Anterior cingulate cortex (tissue), 58 donors: ENCODE results near the gene ACTMAP.
"Not testable (repeated sequence)": the region's sequence is repeated elsewhere in the genome, so short reads cannot be mapped to it uniquely, and the experiment has no call there.

ENCODE experiments used
- DNase-seq, 58 donors: peaks; one replicate each; lab custom pipeline; 2025; lab: John Stamatoyannopoulos, UW

The ACTMAP gene

DNA sequence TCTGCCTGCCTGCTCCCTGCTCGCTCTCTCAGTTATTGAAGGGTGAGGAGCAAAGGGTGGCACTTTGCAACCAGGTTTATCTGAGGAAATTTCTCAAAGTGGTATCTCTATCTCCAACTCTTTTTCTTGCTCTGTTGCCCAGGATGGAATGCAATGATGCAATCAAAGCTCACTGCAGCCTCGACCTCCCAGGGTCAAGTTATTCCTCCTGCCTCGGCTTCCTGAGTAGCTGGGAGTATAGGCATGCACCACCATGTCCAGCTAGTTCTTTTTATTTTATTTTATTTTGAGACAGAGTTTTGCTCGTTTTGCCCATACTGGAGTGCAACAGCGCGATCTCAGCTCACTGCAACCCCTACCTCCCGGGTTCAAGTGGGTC is 4.9 kb downstream of the ACTMAP start:
- DNase-seq: no peak

DNA sequence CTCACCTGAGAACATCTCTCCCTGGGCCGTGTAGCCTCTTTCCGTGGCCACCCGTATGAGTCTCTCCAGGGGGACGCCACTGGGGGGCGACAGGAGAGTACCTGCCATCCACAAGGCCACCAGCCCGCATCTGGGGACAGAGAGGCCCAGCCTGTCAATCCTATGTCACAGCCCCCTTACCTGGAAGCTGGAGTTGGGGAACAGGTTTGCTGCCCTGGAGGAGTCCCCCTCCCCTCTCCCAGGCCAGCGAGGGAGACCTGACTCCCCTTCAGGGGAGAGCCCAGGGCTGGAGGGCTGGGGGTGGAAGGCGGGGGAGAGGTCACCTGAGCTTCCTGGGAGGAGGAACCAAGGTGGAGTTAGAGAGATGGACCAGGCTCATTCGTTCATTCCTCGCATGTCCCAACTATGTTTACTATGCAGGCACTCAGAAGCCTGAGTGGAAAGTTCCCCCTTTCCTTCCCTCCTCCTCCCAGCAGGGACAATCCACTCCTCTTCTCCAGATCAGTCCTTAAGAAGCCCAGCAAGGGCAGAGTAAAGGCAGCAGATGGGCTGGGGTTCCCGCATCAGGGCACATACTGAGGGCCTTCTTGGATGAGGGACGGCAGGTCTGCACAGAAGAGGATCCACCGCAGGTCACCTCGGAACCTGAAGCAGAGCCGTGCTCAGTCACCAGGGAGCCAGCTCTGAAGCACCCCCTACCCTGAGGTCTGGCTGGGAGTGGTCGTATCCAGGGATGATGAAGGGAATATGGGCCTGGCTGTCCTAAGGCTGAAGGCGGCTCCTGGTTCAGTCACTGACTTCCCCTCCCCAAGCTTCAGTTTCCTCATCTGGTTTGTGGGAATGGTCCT is 5.5 kb downstream of the ACTMAP start:
- DNase-seq: no peak

DNA sequence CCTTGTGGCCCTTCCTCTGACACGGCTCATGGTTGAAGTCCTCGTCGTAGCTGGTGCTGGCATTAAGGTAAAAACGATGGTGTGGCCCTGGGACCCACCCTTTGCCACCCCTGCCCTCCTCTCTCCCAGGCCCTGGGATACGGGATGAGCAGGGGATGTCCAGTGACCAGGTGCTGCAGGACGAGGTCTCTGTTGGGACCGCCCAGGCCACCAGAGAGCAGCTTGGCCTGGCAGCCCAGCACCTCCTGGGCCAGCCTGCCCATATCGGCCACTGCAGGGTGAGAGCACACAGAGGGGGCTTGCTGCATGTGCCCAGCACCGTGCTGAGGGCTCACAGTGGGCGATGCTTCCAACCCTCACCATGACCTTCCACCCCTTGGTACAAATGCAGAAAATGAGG is 6.4 kb downstream of the ACTMAP start:
- no peak for DNase-seq

DNA sequence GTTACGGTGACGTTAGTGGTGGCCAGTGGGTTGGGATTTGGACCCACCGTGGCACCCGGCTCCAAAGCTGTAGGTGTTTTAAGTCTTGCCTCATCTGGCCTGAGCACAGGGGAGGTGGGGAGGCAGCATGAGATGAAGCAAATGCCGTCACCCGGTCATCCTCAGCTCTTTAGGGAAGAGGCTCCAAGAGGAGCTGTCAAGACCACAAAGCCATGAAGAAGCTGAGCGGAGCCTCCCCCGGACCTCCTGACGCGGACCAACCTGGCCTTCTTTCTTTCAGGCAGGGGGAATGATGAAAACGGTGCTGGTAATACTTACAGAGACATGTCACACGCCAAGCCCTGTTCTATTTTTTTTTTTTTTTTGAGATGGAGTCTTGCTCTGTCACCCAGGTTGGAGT is 7.4 kb downstream of the ACTMAP start:
- DNase-seq: no peak

DNA sequence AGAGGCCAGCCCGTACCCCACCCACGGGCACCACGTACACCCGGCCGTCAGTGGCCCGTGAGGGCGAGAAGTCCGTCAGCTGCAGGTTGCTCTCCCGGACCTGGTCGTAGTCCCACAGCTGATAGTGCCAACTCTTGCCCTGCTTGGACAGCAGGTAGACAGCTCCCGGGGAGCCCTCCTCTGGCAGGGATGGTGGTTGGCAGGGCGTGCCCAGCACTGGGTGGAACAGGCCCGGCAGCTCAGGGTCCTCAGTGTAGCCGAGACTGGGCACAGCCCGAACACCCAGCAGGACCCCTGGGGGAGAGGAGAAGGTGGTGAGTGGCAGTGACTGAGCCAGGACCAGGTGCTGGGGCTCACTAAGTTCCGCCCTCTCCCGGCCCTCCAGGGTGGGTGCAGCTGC is 7.8 kb downstream of the ACTMAP start:
- no peak for DNase-seq

DNA sequence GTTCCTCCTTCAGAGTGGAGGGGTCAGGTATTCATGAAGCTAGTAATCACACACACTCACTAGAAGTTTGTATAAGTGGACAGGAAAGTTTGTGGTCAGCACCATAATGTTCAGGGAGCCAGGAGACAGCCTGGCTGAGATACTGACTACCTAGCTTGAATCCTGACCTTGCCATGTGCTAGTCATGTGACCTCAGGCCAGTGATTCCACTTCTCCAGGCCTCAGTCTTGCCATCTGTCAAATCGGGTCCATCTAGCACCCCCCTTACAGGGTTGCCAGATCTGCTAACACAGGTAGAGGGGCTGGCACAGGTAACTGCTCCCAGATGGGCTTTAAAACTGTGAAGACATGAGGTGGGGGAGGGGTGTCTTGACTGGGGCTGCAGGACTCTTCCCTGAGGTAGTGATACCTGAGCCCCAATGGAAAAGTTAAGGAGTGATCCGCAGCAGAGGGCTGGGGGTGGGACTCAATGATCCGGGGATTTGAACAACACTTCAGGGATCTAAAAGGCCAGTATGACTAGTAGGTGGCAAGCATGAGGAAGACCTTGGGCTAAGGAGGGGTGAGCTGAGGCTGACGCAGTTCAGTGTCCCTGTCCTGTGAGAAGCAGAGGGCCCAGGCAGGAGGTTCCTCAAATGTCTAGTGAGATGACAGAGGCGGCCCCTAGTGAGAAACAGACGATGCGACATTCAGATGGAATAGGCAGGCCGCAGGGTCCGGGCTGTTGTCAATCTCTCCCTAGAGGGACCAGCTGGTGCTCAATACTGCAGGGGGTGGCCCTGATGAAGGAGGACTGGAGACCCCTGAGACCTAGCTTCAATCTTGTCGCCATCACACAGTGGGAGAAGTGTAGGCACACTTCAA is 8.5 kb downstream of the ACTMAP start:
- DNase-seq: no peak

DNA sequence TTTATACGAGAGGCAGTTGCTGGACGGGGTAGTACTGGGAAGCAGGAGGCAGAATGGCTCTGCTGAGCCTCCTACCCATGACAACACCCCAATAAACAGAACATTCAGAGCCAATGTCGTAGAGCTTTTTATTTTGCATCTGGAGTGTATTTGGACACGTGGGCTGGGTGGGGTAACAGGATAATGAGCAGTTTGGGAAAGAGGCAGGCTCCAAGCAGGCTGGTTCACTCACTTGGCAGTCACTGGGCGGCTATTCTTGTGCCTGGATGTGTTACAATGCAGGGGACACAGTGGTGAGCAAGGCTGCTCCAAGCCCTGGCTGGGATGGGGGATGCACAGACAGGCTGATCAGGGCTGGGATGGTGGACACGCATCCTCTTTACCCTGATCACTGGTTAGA is 9.5 kb downstream of the ACTMAP start:
- peak in 49 of 58 donors; percentile 13 to 88 (median 64) for DNase-seq

DNA sequence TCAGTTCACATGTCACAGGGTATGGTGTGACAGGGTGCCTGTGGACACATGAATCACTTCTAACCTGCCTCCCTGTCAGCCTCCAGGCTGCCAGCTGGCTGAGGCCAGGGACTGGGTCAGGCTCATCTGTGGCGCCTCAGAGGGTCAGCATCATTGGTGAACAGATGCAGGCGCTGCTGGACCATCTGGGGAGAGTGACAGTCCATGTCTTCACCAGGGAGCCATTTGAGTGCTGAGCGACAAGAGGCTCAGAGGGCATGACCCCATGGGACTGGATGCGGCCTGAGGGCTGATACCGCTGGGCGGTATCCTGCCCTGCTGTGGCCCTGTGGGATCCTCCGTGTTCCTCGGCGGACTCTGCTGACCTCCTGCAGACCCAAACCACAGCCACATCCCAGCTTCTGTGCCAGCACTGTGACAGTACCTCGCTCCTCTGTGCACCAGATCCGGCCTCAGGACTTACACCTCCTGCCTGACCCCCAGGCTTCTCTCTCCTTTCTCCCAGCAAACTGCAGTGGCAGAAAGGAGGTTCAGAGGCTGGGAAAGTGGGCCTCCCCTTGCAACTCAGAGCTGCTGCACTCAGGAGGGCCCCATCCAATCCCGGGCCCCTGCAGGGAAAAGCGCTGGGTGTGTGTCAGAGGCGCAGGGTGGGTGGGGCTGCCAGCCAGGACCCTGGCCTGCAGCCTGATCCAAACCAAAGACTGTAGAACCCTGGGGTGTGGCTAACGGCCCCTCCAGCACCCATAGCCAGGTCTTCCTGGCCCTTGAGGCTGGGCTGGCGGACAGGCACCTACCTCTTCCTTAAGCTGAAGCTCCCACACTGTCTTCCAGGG is 10.2 kb downstream of the ACTMAP start:
- DNase-seq: peak in 2 of 58 donors; percentile 57 to 61

DNA sequence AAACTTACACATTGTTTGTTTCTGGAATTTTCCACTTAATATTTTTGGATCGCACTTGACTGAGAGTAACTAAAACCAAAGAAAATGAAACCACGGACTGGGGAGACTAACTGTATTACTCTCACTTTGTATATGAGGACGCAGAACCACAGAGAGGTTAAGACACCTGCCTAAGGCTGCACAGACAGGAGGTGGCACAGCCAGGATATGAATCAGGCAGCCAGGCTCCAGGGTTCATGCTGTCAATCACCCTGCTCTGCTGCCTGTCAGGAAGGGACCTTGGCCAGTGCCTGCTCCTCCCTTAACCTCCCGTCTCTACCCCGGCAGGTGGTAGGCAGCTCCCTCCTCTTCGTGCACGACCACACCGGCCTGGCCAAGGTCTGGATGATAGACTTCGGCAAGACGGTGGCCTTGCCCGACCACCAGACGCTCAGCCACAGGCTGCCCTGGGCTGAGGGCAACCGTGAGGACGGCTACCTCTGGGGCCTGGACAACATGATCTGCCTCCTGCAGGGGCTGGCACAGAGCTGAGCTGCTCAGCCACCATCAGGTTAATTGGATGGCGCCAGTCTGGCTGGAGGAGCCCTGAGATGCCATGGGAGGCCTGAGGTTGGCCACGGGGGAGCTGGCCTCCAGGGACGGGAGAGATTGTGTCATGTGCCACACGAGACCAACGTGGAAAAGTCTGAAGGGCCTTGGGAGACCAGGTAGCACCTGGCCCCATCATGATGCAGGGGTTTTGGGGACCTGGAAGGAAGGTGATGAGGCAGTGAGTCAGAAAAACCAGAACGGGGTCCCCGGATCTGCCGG is 11.0 kb downstream of the ACTMAP start:
- DNase-seq: no peak

DNA sequence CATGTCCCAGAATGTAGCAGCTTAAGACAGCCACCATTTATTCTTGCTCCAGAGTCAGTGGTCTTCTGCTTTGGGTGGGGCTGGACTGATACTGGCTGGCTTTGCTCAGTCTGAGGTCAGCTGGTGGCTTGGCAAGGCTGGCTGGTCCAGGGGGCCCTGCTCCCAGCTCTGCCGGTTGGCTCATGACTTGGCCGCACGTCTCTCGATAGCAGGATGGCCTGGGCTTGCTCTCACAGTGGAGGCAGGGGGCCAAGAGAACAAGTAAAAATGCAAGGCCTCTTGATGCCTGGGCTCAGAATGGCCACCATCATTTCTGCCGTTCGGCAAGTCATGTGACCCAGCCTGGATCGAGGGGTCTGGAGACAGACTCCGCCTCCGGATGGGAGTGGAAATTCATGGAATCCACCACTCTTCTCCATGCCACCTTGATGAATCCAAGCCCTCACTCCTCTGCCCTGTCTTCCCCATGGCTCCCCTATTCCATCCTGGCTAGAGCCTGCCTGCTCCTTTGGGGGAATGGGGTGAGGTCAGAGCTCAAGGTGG is 13.1 kb downstream of the ACTMAP start:
- no peak for DNase-seq

DNA sequence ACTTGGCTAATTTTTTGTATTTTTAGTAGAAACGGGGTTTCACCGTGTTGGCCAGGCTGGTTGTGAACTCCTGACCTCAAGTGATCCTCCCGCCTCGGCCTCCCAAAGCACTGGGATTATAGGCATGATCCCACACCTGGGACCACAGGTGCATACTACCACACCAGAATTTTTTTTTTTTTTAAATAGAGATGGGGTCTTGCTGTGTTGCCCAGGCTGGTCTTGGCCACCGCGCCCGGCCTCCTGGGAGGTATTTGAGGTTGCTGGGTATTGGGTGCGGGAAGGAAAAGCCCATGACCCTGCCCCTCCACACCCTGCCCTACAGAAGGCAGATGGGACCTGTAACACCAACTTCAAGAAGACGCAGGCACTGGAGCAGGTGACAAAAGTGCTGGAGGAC is 13.6 kb downstream of the ACTMAP start:
- no peak for DNase-seq

DNA sequence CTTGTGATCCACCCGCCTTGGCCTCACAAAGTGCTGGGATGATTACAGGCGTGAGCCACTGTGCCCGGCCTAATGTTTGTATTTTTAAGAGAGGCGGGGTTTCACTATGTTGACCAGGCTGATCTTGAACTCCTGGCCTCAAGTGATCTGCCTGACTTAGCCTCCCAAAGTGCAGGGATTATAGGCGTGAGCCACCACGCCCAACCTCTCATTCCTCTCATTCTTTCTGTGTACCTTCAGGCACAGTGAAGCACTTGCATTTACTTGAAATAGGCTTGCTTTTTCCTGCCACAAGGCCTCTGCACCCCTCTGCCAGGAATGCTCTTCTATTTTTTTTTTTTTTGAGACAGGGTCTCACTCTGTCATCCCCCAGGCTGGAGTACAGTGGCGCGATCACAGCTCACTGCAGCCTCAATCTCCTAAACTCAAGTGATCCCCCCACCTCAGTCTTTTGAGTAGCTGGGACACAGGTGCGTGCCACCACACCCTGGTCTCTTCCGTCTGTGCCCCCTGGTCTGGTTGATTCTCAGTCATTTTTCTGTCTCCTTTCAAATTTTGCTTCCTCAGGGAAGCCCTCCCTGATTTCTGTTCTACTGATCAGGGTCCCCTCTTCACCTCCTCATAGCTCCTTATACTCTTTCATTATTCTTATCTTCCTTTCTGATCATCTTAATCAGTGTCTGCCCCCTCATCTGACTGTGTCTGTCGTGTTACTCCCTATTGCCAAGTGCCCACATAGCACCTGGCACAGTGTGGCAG is 15.1 kb downstream of the ACTMAP start:
- no peak for DNase-seq

DNA sequence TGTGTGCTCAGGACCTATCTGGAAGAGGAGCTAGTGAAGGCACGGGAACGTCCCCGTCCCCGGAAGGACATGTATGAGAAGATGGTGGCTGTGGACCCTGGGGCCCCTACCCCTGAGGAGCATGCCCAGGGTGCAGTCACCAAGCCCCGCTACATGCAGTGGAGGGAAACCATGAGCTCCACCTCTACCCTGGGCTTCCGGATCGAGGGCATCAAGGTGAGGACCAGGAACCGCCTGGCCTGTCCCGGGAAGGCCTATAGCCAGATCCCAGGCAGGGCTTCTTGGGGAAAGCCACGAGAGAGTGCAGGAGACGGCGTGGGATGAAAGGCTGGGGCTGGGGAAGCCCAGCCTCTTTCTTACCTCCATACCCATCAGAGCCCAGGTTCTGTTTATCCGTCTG is 17.1 kb downstream of the ACTMAP start:
- DNase-seq: no peak

DNA sequence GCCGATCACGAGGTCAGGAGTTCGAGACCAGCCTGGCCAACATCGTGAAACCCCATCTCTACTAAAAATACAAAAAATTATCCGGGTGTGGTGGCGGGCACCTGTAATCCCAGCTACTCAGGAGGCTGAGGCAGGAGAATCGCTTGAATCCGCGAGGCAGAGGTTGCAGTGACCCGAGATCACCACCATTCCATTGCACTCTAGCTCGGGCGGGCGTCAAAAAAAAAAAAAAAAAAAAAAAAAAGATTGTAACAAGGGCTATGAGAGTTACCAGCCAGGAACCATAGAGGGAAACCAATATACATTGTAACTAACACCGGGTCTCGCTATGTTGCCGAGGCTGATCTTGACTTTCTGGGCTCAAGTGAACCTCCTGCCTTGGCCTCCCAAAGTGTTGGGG is 18.0 kb downstream of the ACTMAP start:
- not testable (repeated sequence) for DNase-seq

DNA sequence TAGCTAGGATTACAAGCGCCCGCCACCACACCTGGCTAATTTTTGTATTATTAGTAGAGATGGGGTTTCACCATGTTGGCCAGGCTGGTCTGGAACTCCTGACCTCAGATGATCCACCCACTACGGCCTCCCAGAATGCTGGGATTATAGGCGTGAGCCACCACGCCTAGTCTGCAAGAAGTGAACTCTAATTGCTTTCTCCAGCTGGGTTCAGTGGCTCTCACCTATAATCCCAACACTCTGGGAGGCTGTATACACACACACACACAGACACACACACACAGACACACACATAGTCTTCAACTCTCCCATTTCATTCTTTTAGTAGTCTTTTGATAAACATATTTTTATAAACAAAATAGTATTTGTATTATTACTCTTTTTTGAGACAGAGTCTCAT is 20.2 kb downstream of the ACTMAP start:
- not testable (repeated sequence) for DNase-seq

DNA sequence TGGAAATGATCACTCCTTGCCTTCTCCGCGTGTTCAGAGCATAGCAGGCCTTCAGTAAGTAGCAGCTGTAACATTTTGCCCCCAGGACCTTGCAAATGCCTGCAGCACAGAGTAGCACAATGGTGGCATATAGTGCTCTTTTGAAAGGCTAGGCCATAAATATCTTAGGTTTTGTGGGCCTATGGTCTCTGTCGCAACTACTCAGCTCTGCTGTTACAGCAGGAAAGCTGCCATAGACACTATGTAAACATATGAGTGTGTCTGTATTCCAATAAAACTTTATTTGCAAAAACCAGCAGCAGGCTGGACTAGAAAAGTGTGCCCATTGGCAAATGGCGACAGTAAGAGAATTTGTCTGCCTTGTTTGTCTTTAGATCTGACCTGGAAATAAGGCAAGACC is 24.0 kb downstream of the ACTMAP start:
- DNase-seq: no peak

DNA sequence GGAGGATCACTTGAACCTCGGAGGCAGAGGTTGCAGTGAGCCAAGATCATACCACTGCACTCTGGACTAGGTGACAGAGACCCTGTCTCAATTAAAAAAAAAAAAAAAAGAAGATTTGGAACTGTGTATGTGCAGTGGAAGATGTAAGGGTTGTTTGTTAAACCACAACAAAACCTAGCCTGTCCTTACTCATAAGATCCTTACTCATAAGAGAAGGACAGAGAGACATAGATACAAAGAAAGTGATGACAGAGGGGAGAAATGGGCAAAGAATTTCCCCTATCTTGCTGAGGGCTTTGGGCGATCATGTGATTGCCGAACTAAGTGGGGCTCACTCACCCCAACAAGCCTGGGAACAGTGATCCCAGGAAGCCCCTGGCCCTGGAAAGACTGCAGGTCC is 25.4 kb downstream of the ACTMAP start:
- DNase-seq: no peak

DNA sequence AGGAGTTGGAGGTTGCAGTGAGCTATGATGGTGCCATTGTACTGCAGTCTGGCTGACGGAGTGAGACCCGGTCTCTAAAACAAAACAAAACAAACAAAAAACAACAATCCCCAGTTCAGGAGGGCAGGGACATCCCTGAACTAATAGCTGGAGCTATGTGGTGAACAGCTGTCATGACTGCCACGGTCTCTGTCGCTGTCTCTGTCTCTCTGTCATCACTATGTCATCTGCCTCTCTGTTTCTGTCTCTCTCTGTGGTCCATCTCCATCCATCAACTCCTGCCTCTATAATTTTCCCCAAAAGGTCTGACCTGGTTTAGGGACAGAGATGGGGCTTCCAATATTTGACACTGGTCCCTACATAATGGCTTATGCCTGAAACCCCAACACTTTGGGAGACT is 26.0 kb downstream of the ACTMAP start:
- no peak for DNase-seq

DNA sequence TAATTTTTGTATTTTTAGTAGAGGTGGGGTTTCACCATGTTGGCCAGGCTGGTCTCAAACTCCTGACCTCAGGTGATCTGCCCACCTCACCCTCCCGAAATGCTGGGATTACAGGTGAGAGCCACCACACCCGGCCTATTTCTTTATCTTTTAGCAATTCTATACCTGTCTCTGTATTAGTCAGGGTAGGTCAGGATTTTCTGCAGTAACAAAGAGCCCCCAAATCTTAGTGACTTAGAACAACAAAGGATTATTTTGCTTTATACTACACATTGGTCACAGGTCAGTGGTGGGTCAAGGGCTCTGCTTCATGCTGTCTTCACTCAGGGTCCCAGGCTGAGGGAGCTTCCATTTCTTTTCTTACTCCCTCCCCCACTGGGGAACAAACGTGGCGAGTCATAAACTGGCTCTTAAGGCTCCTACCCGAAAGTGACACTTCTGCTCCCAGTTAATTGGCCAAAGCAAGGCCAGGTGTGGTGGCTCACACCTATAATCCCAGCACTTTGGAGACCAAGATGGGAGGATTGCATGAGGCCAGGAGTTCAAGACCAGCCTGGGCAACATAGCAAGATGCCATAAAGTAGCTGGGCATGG is 26.5 kb downstream of the ACTMAP start:
- DNase-seq: no peak
